ENCODE data around the gene ZFYVE28.

Gene ZFYVE28

DNA sequence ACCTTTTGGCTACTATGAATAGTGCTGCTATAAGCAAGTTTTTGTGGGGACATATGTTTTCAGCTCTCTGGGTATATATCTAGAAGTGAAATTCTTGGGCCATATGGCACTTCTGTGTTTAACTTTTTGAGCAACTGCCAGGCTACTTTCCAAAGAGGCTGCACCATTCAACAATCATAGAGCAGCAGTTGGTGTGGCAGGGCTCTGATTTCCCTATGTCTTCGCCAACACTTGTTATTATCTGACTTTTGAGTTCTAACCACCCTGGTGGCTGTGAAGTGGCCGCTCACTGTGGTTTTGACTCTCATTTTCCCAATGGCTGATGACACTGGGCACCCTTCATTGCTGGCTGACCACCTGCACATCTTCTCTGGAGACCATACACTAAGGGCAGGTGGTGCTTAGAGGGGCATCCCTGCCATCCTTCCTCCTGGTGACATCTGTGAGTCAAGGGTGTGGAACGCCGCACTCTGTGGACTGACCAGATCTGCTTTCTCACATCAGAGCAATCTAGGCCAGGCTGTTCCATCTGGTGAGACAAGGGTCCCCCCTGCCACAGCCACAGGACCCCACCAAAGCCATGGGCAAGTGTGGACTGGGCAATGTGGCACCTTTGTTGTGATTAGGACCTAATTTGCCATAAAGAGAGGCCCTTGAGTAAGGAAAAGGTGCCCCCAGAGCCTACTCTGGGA is 49.6 kb downstream of the ZFYVE28 start:
- DNase-seq (ENCODE audit: low read depth in 2 of 2): no peak

DNA sequence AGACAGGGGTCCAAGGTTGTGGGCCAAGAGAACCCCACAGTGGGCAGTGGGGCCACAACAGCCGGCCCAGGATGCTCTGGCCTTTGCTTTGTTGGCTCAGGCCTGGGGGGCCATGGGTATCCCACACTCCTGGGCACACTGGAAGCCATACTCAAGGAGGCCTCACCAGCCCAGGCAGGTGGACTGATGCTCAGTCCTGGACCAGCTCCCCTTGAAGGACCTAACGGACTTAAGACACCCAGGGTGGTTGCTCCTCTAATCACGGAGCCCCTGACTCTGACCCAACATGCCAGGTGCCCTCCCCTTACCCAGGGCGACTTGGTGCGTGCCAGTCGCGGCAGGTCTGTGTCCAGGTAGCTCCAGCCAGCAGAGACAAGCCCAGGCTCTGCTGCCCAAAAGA is 50.8 kb downstream of the ZFYVE28 start:
- no peak for DNase-seq (ENCODE audit: low read depth in 2 of 2)

DNA sequence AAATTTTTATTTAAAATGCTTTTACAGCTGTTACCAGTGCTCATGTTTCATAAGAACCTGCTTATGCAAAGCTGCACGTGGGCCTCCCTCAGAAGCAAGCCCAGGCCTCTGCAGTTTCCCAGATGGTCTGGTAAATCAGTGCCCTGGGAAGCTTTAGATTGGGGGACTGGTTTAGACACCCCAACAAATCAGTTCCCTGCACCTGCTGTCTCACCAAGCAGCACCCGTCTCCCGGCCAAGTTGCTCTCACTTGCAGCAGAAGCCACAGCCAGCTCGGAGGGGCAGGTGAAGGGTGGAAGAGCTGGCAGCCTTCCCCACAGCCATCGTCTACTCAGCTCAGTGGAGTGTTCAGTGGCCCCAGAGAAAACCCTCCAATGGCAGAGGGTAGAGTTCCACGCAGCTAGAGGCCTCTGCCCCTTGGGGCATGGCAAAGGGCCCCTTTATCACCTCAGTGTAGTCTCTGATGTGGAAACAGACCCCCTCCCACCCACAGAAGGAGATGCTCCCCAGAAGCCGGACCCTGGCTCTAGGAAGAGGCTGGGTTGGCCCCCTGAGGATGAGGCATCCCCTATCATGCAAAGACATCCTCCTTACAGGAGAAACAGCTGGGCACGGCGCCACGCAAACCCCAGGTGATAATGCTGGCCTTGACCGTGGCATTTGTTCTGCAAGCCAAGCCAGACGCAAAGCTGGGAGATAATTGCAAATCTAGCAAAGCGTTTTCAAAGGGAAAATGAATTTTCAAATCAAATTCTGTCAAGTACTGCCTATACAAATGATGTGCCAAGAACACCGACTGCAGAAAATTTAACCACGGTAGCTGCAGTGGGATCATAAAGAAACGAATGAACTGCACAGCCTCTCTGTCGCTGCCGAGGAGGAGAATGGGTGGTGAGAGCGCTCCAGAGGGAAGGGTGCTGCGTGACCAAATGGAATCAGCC is 51.9 kb downstream of the ZFYVE28 start:
- DNase-seq (ENCODE audit: low read depth in 2 of 2): no peak

DNA sequence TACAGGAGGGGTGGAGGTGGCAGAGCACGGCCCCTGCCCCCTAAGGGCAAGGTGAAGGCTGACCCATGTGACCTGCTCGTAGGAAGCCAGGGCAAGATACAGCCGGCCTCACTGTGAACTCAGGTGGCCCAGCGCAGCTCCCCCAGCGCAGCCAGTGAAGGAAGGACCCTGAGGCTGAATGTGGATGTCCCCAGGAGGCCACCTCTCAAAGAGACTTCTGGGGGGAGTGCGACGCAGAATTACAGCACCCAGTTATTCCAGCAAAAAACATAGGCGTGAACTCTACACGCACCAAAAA is 52.6 kb downstream of the ZFYVE28 start:
- no peak for DNase-seq (ENCODE audit: low read depth in 2 of 2)

DNA sequence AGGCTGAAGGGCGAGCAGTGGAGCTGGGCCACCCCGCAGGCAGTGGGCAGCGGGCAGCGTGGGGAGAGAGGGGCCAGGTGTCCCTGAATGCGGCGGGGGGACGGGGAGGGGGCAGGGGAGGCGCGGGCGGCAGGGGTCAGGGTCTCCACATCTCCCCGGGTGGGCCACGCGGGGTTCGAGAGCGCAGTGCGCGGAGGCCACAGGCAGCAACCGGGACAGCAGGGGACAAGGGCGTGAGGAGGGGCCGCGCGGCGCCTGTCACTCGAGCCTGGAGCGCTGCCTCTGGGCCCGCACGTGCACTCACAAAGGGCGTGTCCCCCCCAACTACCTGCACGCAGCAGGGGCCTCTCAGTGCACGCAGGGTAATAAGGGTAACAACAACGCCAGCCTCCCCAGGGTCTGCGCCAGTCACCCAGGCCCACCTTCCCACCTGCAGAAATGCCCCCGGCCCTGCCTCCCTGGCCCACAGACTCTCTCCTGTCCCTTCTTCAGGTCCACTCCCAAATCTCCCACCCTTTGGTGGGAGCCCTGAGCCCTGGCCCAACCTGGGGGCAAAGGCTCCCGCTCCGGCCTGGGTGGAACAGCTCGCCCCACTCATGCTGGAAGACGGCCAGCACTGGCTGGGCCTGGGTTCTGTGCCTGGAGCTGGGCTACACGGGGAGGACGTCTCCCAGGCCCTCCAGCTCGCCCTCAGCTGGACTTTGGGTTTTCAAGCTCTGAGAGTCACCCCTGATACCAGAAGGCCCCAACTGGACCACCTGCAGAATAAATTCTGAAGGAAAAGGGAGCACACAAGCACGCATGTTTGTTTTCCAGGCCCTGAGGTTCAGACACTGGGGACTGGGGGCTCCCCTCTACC is 53.2 kb downstream of the ZFYVE28 start:
- no peak for DNase-seq (ENCODE audit: low read depth in 2 of 2)

DNA sequence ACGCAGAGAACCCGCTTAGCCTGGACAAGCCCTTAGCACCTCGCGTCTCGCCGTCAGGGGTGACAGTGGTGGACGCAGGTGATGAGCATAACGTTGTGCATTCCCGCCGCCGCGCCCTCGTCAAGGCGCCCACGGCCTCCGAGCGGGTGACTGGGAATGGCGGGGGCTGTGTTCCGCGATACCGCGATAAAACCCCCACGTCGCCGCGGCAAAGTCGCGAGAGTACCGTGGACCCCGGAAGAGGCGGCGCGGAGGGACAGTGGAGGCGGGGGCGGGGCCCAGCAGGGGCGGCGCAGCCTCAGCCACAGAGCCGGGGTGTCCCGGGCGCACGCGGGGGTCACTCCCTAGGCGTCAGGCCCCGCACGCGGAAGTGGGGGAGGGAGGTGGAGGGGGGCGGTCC is 53.8 kb downstream of the ZFYVE28 start:
- peak; percentile 44 to 45 for DNase-seq (ENCODE audit: low read depth in 2 of 2)

DNA sequence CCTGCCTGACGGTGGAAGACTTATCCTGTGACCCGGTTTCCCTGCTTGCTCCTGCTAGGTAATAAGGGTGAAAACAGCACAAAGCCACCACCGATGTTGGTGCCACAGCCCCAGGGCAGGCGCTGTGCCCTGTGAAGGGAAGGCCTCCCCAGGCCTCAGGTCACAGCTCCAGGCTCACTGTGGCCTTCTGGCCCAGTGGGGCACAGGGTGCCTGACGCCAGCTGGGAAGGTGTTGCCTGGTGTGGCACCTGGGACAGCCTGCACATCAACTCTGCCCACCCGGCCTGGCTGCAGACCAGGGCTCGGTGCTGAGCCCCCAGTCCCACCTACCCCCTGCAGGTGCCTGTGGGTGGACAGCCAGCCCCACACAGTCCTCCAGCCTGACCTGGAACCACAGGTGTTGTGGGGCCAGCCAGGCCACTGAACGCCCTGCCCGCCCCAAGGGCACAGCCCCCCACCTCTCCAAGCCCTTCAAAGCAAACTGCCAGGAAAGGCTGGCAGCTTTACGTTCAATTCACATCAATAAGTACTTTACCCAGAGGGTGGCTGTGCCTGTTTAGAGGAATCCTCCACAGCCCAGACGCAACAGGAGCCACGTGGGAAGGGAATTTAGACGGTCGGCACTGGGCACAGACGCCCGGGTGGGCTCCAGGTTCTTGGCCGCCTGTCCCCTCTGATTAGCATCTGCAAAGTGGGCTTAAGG is 54.3 kb downstream of the ZFYVE28 start:
- DNase-seq (ENCODE audit: low read depth in 2 of 2): no peak

DNA sequence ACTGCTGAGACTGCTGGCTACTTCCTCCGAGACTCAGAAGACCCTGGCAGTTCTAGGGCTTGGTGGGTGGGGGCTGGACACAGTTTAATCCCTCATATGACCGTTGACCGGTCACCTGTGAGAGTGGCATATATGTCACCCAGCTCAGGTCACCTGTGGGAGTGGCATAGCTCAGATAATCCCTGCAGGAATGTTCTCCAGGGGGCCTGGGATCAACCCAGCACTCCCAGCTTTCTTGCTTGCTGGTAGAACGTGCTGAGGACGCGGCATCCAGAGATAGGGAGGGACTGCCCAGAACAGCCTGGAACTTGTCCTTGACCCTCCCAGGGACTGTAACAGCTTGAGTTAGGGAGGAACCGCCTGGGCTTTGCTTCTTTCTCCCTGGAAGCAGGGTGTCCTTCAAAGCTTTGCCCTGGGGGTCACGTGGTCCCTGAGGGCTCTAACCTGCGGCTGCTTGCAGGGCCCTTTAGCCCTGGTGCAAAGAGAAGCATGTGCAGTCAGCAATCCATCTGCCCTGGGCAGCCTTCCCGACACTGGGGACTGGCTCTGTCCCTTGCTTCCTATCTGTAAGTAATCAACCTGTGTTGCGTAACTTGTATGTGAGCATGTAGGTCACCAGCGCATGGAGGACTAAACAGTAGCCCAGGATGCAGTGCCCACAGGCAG is 55.3 kb downstream of the ZFYVE28 start:
- no peak for DNase-seq (ENCODE audit: low read depth in 2 of 2)

DNA sequence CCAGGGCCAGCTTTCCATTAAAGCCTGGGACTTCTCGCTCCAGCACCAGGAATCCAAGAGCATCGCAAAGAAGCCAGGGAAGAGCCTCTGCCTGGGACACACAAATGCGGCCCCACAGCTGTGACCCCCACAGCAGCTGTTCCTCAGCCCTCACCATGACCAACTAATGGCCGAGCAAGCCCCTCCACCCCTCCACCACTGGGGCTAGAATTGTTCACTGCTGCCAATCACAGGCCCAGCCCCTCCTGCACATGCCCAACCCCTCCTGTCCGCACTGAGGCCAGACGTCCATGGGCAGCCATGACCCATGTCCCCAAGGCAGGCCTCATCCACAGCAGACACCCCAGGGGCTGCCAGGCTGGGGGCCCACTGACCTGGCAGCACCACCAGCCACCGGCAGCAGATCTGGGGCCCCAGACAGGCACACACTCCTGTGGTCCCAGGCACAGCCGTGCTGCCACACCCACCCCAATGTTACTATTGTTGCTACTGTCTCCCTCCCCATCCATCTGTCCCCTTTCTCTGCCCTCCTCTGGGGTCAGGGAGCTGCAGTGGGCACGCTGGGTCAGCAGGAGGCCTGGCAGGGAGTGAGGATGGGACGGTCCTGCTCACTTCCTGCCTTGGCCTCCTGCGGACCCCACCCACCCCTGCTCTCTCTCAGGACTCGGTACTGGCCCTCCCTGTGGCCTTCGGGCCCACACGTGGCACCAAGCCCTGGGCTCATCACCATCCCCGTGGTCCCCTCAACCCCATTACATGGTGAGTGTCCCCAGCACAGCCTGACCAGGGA is 56.0 kb downstream of the ZFYVE28 start:
- DNase-seq (ENCODE audit: low read depth in 2 of 2): no peak

DNA sequence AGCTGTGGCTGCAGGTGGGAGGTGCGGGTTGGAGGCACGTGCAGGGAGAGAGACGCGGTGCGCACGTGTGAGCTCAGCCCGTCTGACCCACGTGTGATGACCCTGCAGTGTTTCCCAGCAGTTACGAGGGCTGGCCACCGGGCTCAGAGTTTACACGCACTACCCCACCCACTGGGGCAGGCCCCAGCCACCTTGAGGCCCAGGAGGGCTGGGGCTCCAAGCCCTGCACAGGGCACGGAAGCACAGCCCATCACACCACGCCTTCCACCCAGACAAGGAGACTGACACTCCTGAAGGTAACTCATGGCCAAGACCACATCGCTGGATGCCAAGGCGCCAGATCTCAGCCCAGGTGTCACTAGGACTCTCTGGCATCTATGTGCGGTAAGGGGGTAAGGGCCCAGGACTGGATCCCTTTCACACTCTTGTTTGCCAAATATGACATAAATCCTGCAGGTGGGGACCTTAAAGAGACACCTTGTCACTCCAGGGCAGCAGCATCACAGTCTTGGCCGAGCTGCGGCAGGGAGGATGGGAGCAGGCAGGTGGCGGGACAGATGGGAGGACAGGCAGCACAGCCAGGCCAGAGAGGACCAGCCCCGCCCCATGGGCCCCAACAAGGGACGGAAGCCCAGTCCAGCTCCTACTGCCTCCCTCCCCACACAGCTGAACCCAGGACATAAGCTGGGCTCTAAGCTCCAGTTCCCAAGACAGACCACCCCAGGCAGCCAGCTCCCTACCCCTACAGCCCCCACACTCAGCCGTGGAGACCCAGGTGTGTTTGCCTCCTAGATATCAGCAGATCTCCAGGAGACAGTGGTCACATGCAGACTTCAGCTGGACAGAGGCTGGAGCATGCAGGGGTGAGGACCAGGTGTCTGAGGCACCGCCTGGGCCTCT is 56.8 kb downstream of the ZFYVE28 start:
- no peak for DNase-seq (ENCODE audit: low read depth in 2 of 2)

DNA sequence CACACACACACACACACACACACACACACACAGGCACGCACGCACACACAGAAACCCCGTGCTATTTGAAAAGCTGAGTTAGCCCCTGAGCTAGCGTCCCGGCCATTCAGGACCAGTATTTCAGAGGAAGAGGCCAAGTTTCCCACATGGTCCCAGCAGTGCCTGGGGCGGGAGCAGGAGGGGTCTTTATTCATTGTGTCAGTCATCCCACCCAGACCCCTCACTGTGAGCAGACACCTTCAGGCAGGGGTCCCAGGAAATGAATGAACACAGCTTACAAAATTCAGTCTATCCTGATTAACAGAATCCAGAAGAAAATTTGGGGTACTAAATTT is 58.1 kb downstream of the ZFYVE28 start:
- DNase-seq (ENCODE audit: low read depth in 2 of 2): no peak

DNA sequence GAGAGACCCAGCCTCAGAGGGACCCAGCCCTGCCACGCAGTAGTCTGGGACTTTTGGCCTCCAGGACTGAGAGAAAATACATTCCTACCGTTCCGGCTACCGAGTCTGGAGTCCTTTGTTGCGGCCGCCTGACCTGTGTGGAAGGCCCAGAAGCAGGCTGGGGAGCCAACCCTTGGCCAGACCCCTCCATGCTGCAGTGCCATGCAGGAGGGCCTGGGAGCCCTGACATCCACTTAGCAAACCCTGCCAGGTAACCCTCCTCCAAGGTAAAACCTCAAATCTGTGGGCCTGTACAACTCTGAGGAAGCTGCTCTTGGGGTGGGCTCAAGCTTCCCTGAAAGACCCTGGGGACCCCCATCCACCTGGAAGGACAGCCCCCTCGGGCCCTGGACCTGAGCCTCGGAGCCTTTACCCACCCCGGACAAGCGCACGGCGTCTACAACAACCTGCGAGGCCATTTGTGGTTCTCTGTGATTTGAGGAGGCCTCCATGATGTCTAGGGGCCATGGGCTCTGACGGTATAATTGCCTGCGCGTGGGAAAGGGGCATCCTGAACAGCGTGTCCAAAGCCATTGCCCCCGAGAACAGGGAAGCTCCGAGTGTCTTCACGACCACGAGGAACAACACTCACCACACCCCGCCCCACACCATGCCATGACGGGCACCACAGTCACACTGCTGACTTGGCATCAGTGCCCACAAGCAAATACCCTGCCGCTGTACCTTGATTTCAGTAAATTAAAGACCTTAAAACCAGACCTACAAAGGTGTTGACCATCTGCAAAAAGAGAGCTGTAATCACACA is 58.7 kb downstream of the ZFYVE28 start:
- no peak for DNase-seq (ENCODE audit: low read depth in 2 of 2)

DNA sequence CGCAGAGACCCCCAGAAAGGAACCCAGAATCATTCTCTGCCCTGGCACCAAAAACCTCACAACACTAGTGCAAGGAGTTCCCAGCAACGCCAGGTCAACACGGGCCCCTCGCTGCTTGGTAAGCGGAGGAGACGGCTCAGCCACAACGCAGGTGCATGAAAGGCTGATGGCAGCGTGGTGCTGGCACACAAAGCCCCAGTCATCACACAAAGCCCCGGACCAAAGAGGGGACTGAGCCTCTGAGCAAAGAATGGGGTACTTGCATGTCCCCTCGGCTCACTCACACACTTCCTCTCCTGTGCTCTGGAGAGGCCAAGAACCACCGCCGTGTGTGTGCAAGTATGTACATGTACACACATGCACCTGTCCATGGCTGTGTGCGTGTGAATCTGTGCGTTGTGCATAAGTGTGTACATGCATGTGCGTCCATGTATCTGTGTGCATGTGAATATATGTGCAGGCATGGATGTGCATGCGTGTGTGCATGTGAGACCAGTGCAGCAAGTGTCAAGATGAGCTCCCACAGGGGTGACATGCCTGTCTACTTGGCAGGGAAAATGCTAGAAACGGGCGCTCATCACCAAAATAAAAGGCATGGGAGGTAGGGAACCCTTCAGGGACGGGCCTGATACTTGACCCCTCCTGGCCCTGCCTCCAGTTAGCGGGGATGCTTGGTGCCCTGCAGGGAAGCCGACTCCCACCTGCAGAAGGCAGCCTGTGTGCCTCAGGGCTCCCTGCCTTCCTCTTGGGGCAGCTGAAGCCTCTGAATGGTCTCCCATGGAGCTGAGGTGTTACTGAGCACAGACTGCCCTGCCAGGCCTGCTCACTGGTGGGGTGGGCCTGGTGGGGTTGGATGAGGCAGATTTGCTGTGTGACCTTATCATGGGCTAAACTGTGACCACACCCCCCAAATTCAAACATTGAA is 60.4 kb downstream of the ZFYVE28 start:
- DNase-seq (ENCODE audit: low read depth in 2 of 2): no peak

DNA sequence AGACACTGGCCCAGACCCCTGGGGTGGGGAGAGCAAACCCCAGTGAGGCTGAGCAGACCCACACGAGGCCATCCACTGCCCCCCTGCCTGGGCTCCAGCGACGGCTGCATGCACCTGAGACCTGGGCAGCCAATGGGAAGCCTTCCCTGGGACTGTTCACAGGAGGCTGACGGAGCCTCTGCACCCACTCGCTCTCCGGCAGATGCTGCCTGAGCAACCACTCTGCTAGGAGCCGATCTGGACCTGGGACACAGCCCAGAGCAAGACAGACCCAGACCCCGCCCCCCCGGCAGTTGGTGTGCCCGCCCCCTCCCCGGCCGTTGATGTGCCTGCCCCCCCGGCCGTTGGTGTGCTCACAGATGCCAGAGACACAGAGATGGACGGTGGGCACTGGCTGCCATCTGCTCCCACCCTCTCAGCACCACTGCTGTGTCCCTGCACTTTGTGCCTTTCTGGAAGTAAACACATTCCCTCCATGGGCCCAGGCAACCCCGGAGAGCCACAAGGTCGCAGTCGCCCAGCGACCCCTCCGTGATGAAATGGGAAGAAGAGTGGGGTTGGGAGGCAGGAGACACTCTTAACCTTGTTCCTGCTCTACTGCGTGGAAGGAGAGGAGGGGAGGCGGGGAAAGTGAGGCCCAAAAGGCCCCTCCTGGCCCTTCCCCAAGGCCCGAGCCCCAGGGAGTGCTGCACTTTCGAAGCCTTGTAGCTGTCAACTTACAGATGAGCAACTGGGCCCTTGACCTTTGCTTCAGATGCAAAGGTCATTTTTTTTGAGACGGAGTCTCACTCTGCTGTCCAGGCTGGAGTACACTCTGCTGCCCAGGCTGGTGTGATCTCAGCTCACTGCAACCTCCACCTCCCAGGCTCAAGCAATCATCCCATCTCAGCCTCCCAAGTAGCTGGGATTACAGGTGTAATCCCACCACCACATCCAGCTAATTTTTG is 62.0 kb downstream of the ZFYVE28 start:
- no peak for DNase-seq (ENCODE audit: low read depth in 2 of 2)

DNA sequence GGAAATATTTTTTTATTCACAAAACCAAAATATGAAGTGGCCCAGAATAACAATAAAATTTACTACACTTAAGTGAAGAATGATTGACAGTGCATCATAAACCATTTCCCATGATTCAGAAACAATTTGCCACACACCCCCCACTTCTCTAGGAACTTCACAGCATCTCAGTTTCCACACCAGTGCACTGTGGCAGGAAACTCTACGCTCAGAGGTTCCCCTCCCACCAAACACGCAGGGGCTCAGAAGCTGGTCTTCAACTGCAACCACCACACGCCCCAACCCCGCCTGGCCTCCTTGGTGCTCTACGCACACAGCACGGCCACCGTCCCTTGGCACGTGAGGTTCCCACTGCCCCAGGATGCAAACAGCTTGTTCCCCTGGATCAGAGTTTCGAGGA is 63.7 kb downstream of the ZFYVE28 start:
- DNase-seq (ENCODE audit: low read depth in 2 of 2): no peak

DNA sequence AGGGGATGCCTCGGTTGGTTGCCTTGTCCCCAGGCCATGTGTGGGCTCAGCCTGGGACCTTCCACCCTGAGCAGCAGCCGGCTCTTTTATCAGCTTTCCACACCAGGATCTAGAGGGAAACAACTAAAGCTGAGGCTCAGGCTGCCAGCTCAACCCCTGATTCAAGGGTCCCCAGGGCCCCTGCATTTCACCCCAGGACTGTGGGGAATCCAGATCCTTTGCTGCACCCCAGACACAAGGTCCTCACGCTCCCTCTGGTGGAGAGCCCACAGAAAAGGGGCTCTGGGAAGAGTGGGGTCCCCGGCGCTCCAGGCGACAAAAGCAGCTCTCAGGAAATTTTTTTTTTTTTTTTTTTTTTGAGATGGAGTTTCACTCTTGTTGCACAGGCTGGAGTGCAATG is 64.3 kb downstream of the ZFYVE28 start:
- no peak for DNase-seq (ENCODE audit: low read depth in 2 of 2)

All from activated CD8-positive, alpha-beta memory T cell treated with anti-CD3 and anti-CD28 coated beads for 4 hours (primary cell).